Hematopoietic multipotent progenitor cell treated with erythropoietin and hydrocortisone succinate and interleukin-3 and kit ligand, for 8 days (in vitro differentiated cells): ENCODE data around the gene LAMP2.
"Not testable (repeated sequence)": the region's sequence is repeated elsewhere in the genome, so short reads cannot be mapped to it uniquely, and the experiment has no call there.

ENCODE experiments used
- DNase-seq: peaks from one replicate; pipeline ENCODE4 v3.0.0-alpha.2; 2015

The LAMP2 gene

DNA sequence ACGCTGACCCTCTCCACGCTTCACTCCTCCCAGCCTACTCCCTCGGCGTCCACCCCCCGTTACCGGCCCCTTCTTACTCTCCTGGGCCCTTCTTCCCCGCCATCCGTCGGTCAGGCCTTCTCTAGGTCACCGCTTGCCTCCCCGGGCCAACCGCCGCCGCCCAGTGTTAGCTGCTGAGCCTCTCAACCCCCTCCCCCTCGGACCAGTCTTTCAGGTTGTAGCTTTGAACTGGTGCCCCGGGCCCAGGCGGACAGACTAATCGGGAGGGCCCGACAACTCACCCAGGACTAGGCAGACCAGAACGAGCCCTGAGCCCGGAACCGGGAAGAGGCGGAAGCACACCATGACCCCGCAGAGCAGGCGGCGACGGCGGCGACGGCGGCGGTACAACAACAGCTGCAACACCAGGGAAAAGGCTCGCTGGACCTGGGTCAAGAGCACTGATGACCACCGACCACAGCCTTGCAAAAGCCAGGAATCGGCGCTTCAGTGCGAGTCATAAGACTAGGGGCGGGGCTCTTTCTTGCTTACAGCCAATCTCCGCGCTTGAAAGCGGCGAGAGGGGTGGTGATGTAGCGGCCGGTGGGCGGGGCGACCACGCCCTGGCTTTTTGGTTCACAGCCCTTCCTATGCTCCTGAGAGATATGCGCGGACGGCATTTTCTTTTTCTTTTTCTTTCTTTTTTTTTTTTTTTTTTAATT, at the start of gene LAMP2:
Gene LAMP2 (minus strand): TSS at position 472 of the 701 bp plus-strand sequence. CDS start 127 bp downstream, at position 345.
- peak; percentile 86 for DNase-seq

DNA sequence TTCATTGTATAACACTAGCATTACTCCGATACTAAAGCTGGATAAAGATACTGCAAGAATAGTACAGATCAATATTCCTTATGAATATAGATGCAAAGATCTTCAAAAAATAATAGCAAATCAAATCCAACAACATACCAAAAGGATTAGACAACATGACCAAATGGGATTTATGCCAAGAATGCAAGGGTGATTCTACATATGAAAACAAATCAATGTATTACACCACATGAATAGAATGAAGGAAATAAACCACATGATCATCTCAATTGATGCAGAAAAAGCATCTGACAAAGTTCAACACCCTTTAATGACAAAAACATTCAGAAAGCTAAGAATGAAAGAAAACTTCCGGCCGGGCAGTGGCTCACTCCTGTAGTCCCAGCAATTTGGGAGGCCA, 48.8 kb upstream of the LAMP2 start:
- no peak for DNase-seq

DNA sequence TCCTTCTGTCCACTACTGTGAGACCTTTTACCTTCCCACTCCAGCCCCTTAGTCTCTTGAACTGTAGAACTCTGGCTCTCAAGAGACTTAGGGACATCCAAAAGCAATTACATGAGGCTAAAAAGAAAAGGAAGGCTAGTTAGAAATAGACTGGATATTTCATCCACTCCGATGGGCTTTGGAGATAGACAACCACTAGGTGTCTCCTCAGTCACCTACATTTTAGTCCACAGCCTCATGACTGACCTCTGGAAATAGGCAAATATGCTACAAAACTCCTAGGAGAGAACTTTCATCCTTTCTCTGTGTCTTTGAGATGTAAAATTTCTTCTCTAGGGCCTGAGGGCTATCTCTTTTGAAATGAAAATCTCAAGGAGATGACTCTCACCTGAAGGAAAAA, 45.1 kb upstream of the LAMP2 start:
- peak; percentile 30 for DNase-seq

DNA sequence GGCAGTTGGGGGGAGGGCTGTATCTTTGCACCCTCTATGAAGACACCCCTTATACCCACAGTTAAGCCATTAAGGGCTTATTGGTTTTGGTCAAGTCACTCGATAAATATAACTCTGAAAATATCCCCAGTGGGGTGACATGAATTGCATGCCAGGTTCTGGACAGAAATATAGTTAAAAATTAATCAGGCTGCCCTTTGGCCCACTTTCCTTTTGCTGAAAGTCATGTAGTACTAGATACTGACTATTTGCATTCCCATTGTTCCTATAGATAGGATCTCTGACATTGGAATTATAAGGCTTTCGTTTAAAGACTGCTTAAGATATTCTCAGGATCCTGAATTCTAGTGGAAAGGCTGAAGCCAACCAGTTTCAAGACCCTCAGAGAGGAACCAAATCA, 43.5 kb upstream of the LAMP2 start:
- DNase-seq = no peak

DNA sequence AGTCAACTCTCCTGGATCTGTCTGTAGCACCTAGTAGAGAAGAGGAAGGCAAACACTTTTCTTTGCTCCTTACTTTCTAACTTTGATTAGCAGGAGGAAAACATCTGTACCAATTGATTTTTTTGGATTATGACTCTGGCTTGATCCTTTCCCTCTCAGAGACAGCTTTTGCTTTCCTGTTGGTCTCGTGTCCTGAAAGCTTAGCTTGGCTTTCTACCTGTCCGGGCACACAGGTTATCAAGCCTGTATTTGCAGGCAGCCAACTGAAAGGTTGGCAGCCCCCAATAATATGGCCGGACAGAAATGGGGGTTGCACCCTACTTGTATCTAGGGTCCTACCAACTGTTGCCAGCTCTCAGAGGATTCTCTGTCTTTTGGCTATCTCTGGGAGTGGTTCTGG, 43.1 kb upstream of the LAMP2 start:
- no peak for DNase-seq

DNA sequence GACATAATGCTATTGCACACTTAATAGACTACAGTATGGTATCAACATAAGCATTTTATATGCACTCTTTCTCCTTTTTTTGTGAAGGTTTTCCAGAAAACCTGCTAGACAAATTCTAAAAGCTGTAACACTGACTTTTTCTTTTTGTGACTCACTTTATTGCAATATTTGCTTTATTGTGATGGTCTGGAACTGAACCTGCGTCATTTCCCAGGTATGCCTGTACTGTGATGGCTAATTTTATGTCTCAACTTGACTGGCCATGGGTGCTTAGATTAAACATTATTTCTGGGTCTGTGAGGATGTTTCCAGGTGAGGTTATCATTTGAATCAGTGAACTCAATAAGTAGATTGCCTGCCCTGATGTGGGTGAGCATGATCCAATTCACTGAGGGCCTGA, 35.5 kb upstream of the LAMP2 start:
- no peak for DNase-seq

DNA sequence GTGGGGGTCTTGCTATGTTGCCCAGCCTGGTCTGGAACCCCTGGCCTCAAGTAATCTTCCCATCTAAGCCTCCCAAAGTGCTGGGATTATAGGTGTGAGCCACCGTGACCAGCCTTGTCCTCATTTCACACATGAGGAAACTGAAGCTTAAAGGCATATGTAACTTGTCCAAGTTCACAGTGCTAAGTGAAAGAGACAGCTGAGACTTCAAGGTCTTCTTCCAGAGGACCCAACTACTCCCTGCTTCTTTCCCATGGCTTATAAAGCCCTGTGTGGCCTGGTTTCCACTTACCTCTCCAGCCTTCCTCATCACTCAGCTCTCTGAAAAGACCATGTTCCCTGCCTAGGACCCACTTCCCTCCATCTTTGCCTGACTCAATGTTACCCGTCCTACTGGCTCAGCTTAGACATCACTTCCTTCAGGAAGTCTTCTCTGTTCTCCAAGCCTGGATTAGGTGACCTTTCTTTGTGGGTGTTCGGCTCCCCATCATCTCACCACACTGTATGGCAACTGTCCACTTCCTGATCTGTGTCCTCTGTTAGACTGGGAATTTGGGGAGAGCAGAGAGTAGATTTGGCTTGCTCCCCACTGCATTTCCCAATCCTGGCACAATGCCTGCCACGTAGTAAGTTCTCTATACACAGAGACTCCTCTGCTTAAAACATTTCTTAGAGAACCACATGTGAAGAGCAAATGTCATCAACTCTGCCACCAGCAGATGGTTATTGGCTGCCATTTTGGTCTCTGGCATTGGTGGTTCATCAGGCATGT, 30.4 kb upstream of the LAMP2 start:
- DNase-seq = no peak

DNA sequence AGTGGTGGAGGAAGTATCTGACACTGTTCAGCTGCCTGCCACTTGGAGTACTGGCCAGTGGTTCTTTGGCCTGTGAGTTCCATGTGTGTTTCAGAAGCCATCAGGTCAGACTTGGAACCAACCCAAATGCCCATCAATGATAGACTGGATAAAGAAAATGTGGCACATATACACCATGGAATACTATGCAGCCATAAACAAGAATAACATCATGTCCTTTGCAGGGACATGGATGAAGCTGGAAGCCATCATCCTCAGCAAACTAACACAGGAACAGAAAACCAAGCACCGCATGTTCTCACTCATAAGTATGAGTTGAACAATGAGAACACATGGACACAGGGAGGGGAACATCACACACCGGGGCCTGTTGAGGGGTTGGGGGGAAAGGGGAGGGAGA, 21.0 kb upstream of the LAMP2 start:
- not testable (repeated sequence) for DNase-seq

DNA sequence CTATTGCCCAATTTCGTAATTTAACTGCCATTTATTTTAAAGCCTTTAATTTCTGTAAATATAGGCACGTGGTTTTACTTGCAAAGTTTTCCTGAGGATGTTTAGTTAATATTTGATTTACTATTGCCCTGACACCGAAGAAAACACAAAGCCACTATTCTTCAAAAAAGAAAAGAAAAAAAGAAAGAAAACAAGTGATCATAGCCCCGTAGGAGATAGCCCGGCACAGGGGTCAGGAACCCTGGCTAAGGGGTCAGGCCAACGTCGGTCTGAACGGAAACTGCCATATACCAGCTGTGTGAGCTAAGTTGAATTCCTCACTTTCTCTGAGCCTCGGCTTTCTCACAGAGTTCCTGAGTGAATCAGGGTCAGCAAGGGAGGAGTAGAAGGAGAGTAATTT, 17.7 kb upstream of the LAMP2 start:
- DNase-seq = no peak

DNA sequence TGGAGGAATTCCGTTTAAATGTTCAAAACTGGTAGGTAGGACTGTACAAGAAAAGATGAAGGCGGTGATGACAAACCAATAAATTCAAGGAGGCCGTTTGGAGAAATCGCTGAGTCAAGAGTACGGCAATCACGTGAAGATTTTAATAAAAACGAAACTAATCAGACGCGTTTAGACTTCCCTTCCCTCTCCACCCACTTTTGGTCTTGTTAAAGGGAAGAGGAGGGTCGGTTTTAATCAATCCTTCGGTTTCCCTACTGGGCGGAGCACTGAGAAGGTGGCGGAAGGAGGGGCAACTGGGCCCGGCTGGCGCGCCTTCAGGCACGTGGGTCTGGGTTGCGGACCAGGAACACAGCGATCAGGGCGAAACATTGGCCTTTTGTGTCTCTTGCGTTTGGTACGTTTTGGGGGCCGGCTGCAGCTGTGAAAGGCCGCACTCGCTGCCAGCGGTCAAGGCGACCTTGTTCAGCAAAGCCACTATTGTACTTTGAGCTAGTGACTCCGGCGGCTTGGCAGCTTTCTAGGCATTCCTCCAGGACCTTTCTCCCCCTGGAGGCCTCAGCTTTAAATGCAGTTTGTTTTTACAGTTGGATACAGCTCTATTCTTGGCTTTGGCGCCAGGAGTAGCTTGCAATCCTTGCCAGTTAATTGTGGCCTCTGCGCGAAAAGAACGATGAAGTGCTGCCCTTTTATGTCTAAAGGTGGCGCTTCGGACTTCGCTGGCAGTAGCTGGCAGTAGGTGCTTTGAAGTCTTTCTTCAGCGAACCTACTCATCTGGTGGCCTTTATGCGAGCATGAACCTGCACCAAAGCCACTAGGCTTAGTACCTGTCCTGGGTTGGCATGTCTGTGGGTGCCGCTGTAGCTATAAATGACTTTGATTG, 16.8 kb upstream of the LAMP2 start:
- DNase-seq = peak; percentile 94

DNA sequence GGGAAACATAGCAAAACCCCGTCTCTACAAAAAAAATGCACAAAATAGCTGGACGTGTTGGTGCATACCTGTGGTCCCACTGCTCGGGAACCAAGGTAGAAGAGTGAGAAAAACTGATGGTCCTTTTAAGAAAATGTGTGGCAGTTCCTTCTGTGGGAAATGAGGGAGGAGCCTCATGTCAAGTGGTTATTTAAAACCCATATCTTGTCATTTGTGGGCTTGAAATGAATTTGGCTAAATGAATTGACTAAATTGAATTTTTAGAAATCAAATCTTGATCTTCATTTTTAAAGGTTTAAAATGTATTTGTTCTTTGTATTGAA, 16.2 kb upstream of the LAMP2 start:
- no peak for DNase-seq

DNA sequence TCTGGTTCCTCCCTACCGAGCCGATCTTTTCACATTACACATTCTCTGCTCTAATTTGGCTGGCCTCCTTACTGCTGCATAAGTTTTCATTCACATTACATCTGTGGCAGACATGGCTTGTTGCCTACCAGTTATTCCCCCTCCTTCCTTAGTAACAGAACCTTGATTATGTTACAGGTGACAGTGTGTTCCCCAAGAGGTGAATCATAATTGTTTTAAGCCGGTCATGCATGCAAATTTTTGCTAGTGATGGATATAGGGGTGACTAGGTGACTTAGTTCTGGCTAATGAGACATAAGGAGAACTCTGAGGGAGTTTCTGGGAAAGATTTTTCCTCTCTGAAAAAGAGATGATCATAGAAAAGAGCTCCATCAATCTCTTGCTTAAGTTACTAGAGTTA, 8.4 kb upstream of the LAMP2 start:
- DNase-seq = no peak

DNA sequence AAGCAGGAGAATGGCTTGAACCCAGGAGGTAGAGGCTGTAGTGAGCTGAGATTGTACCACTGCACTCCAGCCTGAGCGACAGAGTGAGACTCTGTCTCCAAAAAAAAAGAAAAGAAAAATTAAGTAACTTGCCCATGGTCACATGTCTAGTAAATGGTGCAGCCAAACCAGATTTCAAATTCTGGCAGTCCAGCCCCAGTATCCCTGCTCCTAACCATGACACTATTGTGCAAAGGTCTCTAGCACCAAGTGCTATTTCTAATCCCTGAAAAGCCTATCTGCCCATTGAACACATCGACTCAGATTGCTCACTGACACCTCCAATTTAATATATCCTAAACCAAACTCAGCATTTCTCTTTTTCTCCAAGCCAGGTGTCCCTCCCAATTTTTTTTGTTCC, 7.6 kb upstream of the LAMP2 start:
- no peak for DNase-seq

DNA sequence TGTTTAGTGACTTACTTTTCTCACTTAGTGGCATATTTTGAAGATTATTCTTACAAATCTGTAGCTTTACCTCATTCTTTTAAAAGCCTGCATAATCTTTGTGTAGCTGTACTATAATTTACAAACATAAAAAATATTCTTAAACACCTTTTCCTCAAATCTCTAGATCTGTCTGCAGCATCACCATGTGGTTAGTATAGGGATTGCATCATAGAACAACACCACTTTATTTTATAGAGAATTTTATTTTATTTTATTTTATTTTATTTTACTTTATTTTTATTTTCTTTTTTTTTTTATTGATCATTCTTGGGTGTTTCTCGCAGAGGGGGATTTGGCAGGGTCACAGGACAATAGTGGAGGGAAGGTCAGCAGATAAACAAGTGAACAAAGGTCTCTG, 6.4 kb upstream of the LAMP2 start:
- DNase-seq = peak; percentile 38

DNA sequence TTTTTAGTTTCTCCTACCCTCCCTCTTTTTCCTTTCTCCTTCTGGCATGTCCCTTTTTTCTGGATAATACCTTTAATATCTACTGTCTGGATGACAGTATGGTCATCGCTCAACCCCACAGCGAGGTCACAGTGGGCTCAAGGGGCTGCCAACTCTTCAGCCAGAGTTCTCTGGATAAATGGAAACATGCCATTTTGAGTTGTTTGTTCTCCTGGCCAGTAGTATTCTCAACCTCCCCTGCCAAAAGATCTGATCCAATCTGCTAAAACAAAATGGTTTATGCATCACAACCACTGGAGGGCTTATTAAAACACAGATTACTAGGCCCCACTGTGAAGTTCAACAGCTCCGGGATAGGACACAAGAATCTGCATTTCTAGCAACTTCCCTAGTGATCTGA, 5.0 kb upstream of the LAMP2 start:
- no peak for DNase-seq

DNA sequence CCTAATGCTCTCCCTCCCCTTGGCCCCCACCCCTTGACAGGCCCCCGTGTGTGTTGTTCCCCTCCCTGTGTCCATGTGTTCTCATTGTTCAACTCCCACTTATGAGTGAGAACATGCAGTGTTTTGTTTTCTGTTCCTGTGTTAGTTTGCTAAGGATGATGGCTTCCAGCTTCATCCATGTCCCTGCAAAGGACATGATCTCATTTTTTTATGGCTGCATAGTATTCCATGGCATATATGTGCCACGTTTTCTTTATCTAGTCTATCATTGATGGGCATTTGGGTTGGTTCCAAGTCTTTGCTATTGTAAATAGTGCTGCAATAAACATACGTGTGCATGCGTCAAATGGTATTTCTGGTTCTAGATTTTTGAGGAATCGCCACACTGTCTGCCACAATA, 561 bp upstream of the LAMP2 start:
- DNase-seq = not testable (repeated sequence)

DNA sequence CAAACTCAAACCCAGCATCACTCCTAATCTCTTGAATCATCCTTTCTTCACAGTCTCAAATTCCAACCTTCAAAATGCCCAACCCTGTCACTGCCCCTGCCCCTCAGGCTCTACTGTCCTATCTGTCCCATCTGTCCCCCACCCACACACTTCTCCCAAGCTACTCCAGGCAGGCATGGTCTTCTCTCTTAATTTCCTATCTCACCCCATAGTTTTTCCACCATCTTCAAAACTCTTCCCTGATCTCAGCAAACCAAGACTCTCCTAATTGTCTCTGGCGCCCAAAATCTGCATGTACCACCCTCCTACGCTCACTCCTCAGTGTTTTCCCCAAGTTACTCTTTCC, 644 bp downstream of the LAMP2 start:
- no peak for DNase-seq

DNA sequence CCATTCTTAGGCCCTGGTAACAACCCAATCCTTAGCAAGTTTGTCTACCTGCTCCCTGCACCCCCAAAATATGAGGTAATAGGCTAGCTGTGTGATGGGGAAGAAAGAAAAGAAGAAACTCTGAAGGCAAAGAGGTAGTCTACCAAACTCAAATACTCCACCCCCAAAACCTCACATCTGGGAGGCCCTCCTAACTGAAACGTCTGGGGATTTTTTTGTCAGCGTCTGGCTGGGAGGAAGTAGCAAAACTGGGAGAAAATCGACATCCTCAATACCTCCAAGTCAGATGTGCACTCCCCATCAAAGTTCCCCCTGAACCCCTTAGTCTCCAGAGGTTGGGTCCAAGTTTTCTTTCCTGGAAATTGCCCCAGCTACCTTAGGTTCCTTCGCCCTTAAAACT, 1.0 kb downstream of the LAMP2 start:
- DNase-seq = no peak

DNA sequence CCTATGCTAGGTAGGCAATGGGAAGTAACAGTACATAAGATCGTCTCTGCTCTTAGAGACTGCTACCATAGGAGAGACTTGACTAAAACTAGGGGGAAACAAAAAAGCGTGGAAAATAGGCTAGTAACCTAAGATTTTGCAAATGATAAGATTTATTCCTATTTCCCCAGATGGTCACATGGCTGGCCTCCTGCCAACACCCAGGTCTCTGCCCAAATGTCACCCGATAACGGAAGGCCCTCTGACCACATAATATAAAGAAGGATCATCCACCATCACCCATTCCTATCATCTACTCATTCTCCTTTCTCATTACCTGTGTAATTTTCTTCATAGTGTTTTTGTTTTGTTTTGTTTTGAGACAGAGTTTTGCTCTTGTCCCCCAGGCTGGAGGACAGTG, 4.7 kb downstream of the LAMP2 start:
- DNase-seq = peak; percentile 62

DNA sequence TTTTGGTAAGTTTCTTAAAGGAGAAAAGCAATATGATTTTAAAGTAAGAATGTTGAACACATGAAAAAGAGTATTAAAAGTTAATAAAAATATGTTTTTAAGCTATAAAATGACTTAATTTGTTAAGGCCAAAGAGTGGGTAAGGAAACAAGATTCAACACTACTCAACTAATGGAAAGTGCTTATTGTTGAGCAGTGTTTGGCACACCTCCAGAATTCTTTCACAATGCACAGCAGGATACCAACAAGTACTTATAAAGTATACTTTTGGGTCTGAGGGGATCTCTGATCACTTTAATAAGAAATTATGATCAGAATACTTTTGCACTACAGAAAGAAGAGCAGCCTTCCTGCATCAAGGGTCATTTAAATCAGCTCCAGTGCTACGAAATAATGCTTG, 5.9 kb downstream of the LAMP2 start:
- peak; percentile 41 for DNase-seq

DNA sequence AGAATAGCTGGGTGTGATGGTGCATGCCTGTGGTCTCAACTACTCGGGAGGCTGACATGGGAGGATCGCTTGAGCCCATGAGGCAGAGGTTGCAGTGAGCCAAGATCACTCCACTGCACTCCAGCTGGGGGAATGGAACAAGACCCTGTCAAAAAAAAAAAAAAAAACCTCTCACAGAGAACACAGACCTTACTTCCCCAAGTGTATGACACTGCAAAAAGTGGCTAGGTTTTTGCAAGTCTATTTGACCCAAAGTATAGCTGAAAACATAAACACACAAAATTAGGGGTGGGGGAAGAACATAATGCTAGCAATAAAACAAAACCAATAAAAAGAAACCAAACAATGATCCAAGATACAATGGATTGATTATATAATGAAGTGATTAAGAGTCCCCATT, 6.7 kb downstream of the LAMP2 start:
- DNase-seq = no peak

DNA sequence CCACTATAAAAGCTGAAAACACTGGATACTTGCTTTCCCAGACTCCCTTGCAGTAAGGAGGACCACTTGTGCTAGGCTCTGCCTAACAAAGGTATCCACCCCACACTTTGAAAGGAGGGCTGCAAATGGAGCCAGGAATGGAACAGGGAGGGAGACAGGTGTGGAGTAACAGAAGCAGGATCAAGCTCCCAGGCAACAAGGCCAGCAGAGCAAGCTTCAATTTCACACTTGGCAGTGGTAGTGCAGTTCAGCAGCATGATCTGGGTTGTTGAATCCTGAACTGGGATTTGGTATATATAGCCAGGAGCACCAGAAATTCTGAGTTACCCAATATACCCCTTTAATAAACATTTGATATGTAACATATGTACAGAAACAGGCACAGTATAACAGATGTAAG, 9.8 kb downstream of the LAMP2 start:
- no peak for DNase-seq

DNA sequence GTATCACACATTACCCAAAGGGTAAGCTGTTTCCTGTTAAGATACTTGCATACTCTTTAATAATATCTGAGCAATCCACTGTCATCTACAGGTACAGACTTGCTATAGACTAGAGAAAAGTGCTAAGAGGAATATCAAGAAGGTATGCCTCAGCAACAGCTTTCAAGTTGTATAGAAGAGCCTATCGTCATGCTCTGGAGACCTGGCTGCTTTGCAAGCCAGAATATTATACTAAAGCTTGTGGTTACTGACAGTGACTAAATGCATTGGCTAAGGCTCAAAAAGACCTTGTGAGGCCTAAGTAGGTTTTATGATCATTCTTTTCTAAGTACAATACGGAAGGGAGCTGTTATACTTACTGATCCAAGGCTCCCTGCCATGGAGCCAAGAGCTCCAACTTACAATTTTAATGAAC, 11.3 kb downstream of the LAMP2 start:
- peak; percentile 69 for DNase-seq

DNA sequence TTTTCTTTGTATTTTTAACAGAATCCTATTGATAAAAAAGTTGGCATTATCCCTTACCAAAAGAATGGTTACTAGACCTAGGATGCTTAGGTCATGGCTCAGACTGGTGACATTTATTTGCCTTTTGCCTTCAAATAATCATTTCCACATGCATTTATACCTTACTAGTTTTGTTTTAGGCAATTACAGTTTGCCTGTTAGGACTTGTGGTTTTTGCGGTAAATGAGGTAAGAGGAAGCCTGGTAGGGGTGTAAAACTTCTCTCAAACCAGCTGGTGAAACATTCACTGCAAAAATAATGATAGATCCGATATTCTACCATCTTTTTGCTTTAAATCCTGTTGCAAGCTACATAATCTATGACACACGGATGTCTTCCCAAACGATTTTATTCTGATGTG, 12.1 kb downstream of the LAMP2 start:
- DNase-seq = peak; percentile 71
